ENCODE results near the gene BEND3.
"Not testable (repeated sequence)": the region's sequence is repeated elsewhere in the genome, so short reads cannot be mapped to it uniquely, and the experiment has no call there.

Gene BEND3

GRCh38 chr6:107101211-107101610 lies 14.1 kb downstream of the BEND3 start:
- Histone ChIP-seq H3K4me1 (ENCODE audit: control insufficient read depth, insufficient read depth, low read length) (no peaks in the 10 kb centered on the region), H3K9ac (ENCODE audit: low read length) (no peak overlapping the region), H3K27me3 (ENCODE audit: control insufficient read depth, insufficient read depth, low read length) (no peaks in the 10 kb centered on the region), H3K27ac (ENCODE audit: low read depth, low read length) (no peak overlapping the region), H3K4me3 (ENCODE audit: low read length) (no peak overlapping the region), H3K36me3 (ENCODE audit: control insufficient read depth, insufficient read depth, low read length) (no peaks in the 10 kb centered on the region)

- no peak overlapping the region for H3K27ac ChIP-seq (ENCODE audit: low read depth, low read length)
- H3K9ac ChIP-seq (ENCODE audit: low read length), result no peak overlapping the region
- H3K36me3 ChIP-seq (ENCODE audit: control insufficient read depth, insufficient read depth, low read length), result no peaks in the 10 kb centered on the region
- no peaks in the 10 kb centered on the region for H3K27me3 ChIP-seq (ENCODE audit: control insufficient read depth, insufficient read depth, low read length)
- no peak overlapping the region for H3K4me3 ChIP-seq (ENCODE audit: low read length)
- no peaks in the 10 kb centered on the region for H3K4me1 ChIP-seq (ENCODE audit: control insufficient read depth, insufficient read depth, low read length)
Observed at GRCh38 chr6:107098436-107099307, 16.6 kb downstream of the BEND3 start.

GRCh38 chr6:107084459-107084858 lies 30.9 kb downstream of the BEND3 start:
- not testable (repeated sequence) for H3K9ac ChIP-seq (ENCODE audit: low read length); H3K4me1 ChIP-seq (ENCODE audit: control insufficient read depth, insufficient read depth, low read length); H3K36me3 ChIP-seq (ENCODE audit: control insufficient read depth, insufficient read depth, low read length); H3K27ac ChIP-seq (ENCODE audit: low read depth, low read length); H3K27me3 ChIP-seq (ENCODE audit: control insufficient read depth, insufficient read depth, low read length); H3K4me3 ChIP-seq (ENCODE audit: low read length)

- Histone ChIP-seq H3K27ac (ENCODE audit: low read depth, low read length) (no peak overlapping the region), H3K9ac (ENCODE audit: low read length) (no peak overlapping the region), H3K4me3 (ENCODE audit: low read length) (no peak overlapping the region), H3K4me1 (ENCODE audit: control insufficient read depth, insufficient read depth, low read length) (no peaks in the 10 kb centered on the region), H3K27me3 (ENCODE audit: control insufficient read depth, insufficient read depth, low read length) (no peaks in the 10 kb centered on the region), H3K36me3 (ENCODE audit: control insufficient read depth, insufficient read depth, low read length) (no peaks in the 10 kb centered on the region)
Observed at GRCh38 chr6:107083921-107084320, 31.4 kb downstream of the BEND3 start.

GRCh38 chr6:107083047-107083768 lies 32.1 kb downstream of the BEND3 start:
- no peaks in the 10 kb centered on the region for H3K36me3 ChIP-seq (ENCODE audit: control insufficient read depth, insufficient read depth, low read length)
- H3K9ac ChIP-seq (ENCODE audit: low read length), result no peak overlapping the region
- no peaks in the 10 kb centered on the region for H3K27me3 ChIP-seq (ENCODE audit: control insufficient read depth, insufficient read depth, low read length)
- H3K27ac ChIP-seq (ENCODE audit: low read depth, low read length), result no peak overlapping the region
- no peak overlapping the region for H3K4me3 ChIP-seq (ENCODE audit: low read length)
- H3K4me1 ChIP-seq (ENCODE audit: control insufficient read depth, insufficient read depth, low read length), result no peaks in the 10 kb centered on the region

GRCh38 chr6:107082045-107082444 lies 33.3 kb downstream of the BEND3 start:
- Histone ChIP-seq H3K4me3 (ENCODE audit: low read length) (no peak overlapping the region), H3K4me1 (ENCODE audit: control insufficient read depth, insufficient read depth, low read length) (no peaks in the 10 kb centered on the region), H3K9ac (ENCODE audit: low read length) (no peak overlapping the region), H3K36me3 (ENCODE audit: control insufficient read depth, insufficient read depth, low read length) (no peaks in the 10 kb centered on the region), H3K27ac (ENCODE audit: low read depth, low read length) (no peak overlapping the region), H3K27me3 (ENCODE audit: control insufficient read depth, insufficient read depth, low read length) (no peaks in the 10 kb centered on the region)

GRCh38 chr6:107080036-107080435 lies 35.3 kb downstream of the BEND3 start:
- Histone ChIP-seq H3K4me3 (ENCODE audit: low read length) (no peak overlapping the region), H3K36me3 (ENCODE audit: control insufficient read depth, insufficient read depth, low read length) (no peaks in the 10 kb centered on the region), H3K9ac (ENCODE audit: low read length) (no peak overlapping the region), H3K4me1 (ENCODE audit: control insufficient read depth, insufficient read depth, low read length) (no peaks in the 10 kb centered on the region), H3K27ac (ENCODE audit: low read depth, low read length) (no peak overlapping the region), H3K27me3 (ENCODE audit: control insufficient read depth, insufficient read depth, low read length) (no peaks in the 10 kb centered on the region)

- Histone ChIP-seq H3K4me3 (ENCODE audit: low read length) (no peak overlapping the region), H3K9ac (ENCODE audit: low read length) (no peak overlapping the region), H3K27ac (ENCODE audit: low read depth, low read length) (no peak overlapping the region), H3K4me1 (ENCODE audit: control insufficient read depth, insufficient read depth, low read length) (no peaks in the 10 kb centered on the region), H3K36me3 (ENCODE audit: control insufficient read depth, insufficient read depth, low read length) (no peaks in the 10 kb centered on the region), H3K27me3 (ENCODE audit: control insufficient read depth, insufficient read depth, low read length) (no peaks in the 10 kb centered on the region)
Observed at GRCh38 chr6:107079429-107079828, 35.9 kb downstream of the BEND3 start.

GRCh38 chr6:107077710-107078109 lies 37.6 kb downstream of the BEND3 start:
- Histone ChIP-seq H3K4me3 (ENCODE audit: low read length) (no peak overlapping the region), H3K27me3 (ENCODE audit: control insufficient read depth, insufficient read depth, low read length) (no peaks in the 10 kb centered on the region), H3K36me3 (ENCODE audit: control insufficient read depth, insufficient read depth, low read length) (no peaks in the 10 kb centered on the region), H3K9ac (ENCODE audit: low read length) (no peak overlapping the region), H3K4me1 (ENCODE audit: control insufficient read depth, insufficient read depth, low read length) (no peaks in the 10 kb centered on the region), H3K27ac (ENCODE audit: low read depth, low read length) (no peak overlapping the region)

- Histone ChIP-seq H3K27ac (ENCODE audit: low read depth, low read length) (no peak overlapping the region), H3K9ac (ENCODE audit: low read length) (no peak overlapping the region), H3K4me3 (ENCODE audit: low read length) (no peak overlapping the region), H3K36me3 (ENCODE audit: control insufficient read depth, insufficient read depth, low read length) (no peaks in the 10 kb centered on the region), H3K27me3 (ENCODE audit: control insufficient read depth, insufficient read depth, low read length) (no peaks in the 10 kb centered on the region), H3K4me1 (ENCODE audit: control insufficient read depth, insufficient read depth, low read length) (no peaks in the 10 kb centered on the region)
Observed at GRCh38 chr6:107075951-107076381, 39.3 kb downstream of the BEND3 start.

GRCh38 chr6:107070686-107071085 lies 44.6 kb downstream of the BEND3 start:
- peaks cover 3% of the 10 kb centered on the region for H3K36me3 ChIP-seq (ENCODE audit: control insufficient read depth, insufficient read depth, low read length)
- no peak overlapping the region for H3K9ac ChIP-seq (ENCODE audit: low read length)
- H3K4me1 ChIP-seq (ENCODE audit: control insufficient read depth, insufficient read depth, low read length), result no peaks in the 10 kb centered on the region

GRCh38 chr6:107069631-107070548 lies 45.4 kb downstream of the BEND3 start:
- no peak overlapping the region for H3K4me3 ChIP-seq (ENCODE audit: low read length)
- no peak overlapping the region for H3K27ac ChIP-seq (ENCODE audit: low read depth, low read length)
- peaks cover 3% of the 10 kb centered on the region for H3K36me3 ChIP-seq (ENCODE audit: control insufficient read depth, insufficient read depth, low read length)
- no peaks in the 10 kb centered on the region for H3K4me1 ChIP-seq (ENCODE audit: control insufficient read depth, insufficient read depth, low read length)
- H3K27me3 ChIP-seq (ENCODE audit: control insufficient read depth, insufficient read depth, low read length), result no peaks in the 10 kb centered on the region
- H3K9ac ChIP-seq (ENCODE audit: low read length), result no peak overlapping the region

More at GRCh38 chr6:107070686-107071085, 44.6 kb downstream of the BEND3 start:
- H3K27ac ChIP-seq (ENCODE audit: low read depth, low read length), result no peak overlapping the region
- no peak overlapping the region for H3K4me3 ChIP-seq (ENCODE audit: low read length)
- no peaks in the 10 kb centered on the region for H3K27me3 ChIP-seq (ENCODE audit: control insufficient read depth, insufficient read depth, low read length)

All from rectal smooth muscle tissue (tissue), 1 donor.